Epidermal melanocyte (primary cell): Measurements from ENCODE around the gene C19orf38.

Experiments
- DNase-seq: peaks from one replicate; pipeline ENCODE4 v3.0.0; 2011; ENCODE audit warnings: low spot score; ENCODE audit not compliant: insufficient read length

Gene C19orf38, protein sequence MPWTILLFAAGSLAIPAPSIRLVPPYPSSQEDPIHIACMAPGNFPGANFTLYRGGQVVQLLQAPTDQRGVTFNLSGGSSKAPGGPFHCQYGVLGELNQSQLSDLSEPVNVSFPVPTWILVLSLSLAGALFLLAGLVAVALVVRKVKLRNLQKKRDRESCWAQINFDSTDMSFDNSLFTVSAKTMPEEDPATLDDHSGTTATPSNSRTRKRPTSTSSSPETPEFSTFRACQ

DNA sequence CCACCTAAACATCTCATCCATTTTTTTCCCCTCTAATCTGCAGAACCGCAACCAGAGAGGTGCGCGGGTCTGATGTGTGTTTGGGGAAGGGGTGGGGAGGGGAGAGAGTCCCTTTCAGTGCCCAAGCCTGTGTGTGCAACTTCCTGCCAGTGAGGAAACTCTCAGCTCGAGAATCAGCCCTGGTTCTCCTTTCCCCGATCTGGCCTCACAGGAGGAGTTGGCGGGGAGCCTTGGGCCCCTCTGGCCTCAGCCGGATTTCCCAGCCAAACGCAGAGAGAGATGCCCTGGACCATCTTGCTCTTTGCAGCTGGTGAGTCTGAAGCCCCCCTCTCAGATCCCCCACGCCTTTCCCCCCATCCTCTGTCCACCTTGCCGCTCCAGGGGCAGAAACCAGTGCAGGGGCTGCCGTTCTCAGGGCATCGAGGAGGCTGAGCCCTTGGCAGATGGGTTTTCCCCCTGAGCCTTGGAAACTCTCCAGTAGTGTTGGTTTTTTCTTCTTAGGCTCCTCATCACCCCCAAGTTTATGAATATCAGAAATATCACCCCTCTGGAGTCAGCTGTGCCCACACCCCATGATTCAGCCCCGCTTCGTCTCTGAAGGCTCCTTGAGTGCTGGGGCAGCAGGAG is at the start of gene C19orf38:
Gene C19orf38 (plus strand): TSS at position 186 of the 627 bp plus-strand sequence. CDS start 94 bp downstream, at position 280.
- DNase-seq = no peak

DNA sequence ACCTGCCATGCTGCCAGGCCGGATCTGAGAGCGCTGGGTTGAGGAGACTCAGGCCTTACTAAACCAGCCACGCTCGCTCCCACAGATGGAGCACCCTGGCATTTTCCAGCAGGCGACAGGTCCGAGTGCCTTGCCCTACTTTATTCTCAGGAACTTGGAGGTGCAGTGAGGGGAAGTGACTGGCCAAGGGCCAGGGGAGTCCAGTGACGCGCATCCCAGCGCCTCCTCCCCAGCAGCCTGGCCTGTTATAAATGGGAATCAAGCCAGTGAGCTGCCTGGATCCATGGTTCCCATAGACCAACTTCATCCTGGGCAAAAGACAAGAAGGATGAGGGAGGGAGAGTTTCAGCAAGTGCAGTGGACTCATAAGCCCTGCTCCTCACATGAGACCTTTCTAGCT is 47.7 kb upstream of the C19orf38 start:
- DNase-seq = no peak

DNA sequence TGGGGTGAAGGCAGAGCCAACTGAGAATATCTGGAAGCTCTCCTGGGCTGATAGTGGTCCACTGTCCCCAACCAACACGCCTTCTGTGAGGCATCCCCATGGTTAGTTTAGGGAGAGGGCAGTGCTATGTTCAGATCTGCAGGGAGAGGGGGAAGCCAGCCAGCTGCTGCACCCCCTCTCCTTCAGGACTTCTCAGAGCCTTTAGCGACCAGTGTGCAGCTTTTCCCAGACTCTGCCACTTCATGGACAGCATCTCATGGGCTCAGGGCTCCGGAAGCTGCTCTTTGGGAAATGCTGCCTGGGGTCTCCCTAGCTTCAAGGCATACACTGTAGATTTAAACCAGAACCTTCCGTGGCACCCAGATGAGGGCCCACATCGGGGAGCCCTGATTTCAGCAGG is 45.7 kb upstream of the C19orf38 start:
- DNase-seq = no peak

DNA sequence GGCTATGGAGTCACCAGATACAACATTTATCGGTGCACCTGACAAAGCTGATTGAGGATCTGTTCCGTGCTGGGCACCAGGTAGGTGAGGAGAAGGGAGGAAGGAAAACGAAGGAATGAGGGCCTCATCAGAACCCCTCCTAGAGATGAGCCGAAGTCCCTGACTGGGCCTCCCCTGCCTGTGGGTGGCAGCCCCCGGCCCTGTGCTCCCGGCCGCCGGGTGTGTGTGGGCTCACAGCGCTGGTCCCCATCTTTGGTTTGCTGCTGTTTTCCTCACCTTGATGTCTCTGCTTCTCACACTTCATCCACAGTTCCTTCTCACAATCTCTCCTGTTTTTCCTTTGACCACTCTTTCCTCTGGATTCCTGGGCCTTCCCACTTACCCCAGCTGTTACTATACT is 45.0 kb upstream of the C19orf38 start:
- no peak for DNase-seq

DNA sequence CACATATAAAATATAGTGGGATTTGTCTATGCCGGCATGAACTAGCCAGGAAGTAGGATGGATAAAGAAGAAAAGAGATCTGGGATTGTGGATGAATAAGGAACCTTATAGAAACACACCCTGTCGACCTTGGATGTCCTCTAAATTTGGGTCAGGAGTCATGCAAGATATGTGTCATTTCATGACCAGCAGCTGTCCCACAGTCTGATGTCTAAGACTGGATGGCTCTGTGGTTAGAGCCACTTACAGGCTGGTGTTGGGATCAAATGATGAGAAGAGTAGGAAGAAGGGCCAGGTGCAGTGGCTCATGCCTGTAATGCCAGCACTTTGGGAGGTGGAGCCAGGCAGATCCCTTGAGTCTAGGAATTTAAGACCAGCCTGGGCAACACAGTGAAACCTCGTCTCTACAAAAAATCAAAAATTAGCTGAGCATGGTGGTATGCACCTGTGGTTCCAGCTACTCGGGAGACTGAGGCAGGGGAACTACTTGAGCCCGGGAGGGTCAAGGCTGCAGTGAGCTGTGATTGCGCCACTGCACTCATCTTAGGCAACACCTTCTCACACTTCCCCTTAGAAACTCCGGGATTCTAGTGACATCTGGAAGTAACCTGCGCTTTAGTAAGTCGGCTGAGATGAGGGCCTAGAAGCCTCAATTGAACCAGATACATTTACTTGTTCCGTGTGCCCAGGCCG is 43.0 kb upstream of the C19orf38 start:
- no peak for DNase-seq

DNA sequence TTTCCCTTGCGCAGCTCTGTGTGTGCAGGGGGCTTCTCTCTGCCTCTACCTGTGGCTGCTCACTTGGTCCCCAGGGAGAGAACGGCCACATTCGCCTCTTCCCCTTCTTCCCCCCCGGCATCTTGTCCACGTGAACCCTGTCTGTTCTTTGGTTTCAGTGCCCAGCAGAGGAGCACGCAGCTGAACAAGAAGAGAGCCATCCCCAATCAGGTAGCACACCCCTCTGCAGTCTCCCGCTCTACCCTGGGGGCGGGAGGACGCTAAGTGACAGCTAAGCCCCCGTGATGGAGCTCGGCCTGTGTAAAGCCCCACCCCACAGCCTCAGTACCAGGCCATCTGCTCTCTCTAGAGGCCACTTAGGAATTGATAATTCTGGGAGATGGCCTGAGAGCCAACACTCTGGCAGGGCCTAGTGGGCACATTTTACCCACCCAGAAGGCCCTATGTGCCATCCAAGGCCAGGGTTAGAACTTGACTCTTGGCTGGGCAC is 42.4 kb upstream of the C19orf38 start:
- DNase-seq = no peak

DNA sequence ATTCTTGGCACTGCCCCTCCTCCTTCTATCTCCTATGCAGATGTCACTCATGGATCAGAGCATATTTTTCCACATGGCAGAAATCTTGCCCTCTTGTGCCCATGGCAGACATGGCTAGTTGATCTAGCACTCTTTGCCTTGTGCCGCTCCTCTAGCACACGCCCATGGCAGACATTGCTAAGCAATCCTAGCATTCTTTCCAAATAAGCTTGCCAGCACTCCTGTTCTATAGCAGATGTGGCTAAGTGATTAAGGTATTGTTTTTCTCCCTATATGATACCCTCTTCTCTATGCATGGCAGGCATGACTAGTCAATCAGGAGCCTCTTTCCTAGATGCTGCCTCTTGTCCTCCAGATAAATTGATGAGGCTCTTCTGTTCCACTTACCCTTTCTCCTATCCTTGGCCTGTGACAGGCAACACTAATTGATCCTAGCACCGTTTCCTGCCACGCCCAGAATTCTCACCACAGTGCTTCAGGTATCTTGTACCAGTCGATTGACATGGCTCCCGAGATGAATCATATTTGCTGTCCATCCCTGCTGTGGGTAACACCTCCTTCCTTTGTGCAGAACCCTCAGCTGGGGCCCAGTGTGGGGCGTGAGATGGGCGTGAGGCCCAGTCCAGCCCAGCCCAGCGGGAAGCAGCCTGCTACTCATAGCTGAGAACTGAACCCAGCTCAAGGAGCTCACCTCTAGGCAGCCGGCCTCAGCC is 39.1 kb upstream of the C19orf38 start:
- no peak for DNase-seq

DNA sequence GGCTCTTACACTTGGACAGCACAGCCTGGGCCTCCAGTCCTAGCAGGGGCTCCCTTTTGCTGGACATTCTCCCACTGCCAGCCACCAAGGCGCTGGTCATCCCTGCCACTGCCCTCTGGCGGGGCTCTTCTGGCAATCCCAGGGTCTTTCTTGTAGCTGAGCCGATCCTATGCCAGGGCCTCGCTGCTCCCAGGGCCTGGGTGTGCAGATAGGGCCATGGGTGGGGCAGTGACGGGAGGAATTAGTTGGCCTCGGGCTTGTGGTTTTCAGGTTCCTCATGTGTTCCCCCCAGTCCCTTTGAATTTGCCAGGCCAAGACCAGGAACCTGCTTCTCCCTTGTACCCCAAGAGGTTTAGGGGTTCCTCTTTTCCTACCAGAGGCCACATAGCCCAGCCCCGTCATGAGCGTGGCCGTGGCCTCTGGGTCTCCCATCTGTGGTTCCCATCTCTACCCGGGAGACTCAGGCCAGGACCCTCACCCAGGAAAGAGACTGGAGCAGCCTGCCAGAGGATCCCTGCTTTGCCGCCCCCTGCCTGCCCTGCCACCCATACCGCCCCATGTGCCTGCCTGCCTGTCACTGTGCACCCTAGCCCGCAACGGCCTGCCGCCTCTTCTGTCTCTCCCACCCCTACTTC is 38.4 kb upstream of the C19orf38 start:
- DNase-seq = no peak

DNA sequence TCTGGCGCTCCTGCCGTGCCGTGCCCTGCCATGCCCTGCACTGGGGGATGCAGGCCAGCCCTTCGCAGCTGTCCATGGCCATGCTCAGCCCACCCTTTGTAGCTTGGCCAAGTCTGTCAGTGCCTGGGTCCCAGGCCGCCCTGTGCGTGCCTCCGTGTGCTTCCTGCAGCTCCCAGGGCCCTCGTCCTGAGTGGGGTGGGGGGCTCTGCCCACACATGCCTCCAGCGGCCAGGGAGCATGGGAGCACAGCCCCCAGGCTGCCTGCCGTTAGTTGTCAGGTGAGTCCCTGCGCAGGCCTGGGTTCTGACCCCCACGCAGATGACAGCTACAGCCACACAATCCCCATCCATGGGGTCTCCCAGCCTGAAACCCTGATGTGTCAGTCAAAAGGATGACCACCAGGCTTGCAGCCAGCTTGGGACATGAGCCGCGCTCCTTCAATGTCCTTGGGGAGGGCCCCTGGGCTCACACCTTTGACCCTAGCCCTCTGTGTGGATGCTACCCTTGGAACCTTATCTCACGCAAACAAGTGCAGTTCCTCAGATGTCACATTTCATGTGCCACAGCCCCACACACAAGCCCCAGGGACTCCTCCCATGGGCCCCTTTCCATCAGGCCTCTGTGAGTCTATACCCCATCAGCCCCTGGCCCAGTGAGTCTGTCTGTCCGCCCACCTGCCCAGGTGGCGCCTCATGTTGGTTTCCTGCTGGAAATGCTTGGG is 36.7 kb upstream of the C19orf38 start:
- no peak for DNase-seq

DNA sequence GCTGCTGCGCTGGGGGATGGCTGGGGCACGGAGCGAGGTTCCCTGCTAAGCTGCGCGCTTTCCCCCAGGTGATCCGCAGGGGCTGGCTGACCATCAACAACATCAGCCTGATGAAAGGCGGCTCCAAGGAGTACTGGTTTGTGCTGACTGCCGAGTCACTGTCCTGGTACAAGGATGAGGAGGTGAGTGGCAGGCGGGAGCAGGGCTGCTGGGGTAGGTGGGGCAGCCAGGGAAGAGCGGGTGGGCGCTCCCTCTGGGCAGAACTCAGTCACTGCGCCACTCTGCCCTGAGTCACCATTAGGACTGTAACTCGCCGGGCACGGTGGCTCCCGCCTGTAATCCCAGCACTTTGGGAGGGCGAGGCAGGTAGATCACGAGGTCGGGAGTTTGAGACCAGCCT is 36.0 kb upstream of the C19orf38 start:
- no peak for DNase-seq

DNA sequence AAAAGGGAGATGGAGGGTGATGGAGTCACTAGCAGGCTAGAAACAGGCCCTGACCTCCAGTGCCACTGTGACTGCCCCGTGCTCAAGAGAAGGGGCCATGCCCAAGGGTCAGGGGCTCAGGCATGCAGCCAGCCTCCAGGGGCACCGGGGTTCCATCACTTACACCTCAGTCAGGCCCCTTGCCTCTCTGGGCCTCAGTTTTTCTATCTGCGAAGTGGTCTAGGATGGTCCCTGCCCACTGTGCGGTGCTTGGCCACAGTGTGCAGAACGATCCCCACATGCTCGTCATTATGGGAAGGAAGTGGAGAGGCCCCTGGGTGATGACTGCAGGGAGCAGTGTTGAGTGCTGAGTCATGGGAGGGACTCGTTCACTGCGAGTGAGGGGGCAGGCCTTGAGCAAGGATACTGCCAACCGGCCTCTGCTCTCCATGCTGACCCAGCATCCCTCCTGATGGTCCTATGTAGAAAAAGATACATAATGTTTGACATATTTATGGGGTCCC is 35.3 kb upstream of the C19orf38 start:
- no peak for DNase-seq

DNA sequence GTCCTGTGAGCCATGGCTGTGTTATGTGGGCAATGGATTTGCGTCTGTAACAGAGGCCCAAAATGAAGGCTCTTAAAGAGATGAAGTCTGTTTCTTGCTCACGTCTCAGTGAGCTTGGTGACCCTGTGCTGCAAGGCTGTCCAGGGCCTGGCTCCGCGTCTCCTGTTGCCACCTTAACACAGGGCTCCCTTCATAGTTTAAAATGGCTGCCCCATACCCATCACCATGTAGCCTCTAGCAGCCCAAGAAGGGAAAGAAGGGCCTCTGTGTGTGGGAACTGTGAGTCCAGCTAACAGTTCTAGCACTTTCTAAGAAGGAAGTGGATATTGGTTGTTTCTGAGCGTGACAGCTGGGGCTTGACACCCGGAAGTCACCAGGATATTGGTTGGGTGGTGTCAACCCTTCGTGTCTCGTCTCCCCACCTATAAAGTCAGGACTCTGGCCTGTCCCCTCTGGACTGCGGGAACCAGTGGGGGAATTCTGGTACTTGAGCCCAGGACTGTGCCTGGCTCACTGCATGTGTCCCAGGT is 33.1 kb upstream of the C19orf38 start:
- DNase-seq = no peak

DNA sequence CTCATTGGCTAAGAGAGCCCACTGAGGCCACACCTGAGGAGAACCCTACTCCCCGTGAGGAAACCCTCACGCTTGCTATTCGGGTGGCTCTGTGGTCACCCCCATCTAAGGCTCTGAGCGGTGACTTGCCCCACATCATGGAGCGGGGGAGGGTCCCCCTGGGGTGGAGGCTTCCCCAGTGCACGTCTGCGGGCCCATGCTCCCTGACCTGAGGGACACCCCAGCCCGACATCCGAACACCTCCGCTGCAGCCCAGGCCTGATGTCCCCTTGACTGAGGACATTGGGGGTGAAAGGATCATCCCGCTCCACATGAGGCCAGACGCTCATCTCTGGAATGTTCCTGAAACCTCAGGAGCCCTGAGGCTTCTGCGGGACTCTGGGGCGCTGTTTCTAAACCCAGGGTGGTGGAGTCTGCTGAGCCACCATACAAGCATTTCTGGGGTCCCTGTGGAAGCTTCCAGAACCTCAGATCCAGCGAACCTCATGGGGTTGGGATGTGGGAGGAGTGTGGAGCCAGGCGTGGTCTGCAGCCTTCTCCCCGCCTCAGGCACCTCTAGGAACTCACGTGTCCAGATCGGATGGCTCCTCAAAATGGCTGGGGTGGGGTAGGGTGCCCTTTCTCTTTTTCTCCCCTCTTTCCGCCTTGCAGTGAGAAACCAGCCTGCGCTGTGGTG is 32.1 kb upstream of the C19orf38 start:
- DNase-seq = no peak

DNA sequence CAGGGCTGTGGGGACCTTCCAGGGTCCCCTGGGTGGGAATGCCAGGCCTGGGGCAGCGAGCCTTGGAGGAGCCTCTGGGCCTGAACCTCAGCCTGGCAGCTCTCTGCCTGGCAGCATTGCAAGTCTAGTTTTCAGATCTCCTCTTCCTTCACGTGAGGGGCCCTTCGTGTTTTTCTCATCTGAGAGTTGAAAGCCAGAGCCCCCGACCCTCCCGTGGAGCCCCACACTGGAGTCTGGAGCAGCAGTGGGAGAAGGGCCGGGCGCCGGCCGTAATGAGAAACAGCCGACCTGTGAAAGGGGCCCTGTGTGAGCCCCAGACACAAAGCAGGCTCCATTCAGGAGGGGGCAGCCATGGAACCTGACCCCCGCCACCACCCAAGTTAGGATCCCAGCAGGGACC is 31.5 kb upstream of the C19orf38 start:
- no peak for DNase-seq

DNA sequence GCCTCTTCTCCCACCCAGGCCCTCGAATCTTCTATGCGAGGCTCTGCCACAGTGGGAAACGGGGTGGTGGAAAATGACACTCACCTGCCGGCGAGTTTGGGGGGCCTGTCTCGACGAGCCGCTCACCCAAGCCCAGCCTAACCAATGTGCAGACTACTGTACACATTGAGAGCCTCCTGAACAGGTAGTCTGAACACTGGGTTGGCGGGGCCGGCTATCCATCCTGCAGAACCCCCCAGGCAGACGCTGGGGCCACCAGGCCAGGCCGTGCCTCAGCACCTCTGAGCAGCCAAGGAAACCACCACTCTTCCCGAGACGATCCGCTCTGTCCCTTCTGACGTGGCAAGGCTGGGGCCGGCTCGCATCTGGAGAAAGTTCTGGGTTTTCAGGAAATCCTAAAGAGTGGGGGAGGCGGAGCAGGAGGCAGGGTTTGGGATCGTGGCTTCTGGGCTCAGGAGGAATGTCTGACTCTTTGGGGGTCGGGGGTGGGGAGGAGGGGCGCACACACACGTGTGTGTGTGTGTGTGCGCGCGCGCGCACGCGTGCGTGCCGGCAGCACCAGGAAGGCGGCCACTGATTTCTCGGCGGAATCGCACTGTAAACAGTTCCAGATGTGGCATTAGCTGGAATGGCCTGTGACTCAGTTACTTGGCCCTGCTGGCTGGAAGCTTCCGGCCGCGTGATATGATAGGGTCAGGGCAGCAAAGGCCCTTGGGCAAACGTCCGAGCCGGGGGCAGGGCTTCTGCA is 30.8 kb upstream of the C19orf38 start:
- DNase-seq = peak; percentile 73

DNA sequence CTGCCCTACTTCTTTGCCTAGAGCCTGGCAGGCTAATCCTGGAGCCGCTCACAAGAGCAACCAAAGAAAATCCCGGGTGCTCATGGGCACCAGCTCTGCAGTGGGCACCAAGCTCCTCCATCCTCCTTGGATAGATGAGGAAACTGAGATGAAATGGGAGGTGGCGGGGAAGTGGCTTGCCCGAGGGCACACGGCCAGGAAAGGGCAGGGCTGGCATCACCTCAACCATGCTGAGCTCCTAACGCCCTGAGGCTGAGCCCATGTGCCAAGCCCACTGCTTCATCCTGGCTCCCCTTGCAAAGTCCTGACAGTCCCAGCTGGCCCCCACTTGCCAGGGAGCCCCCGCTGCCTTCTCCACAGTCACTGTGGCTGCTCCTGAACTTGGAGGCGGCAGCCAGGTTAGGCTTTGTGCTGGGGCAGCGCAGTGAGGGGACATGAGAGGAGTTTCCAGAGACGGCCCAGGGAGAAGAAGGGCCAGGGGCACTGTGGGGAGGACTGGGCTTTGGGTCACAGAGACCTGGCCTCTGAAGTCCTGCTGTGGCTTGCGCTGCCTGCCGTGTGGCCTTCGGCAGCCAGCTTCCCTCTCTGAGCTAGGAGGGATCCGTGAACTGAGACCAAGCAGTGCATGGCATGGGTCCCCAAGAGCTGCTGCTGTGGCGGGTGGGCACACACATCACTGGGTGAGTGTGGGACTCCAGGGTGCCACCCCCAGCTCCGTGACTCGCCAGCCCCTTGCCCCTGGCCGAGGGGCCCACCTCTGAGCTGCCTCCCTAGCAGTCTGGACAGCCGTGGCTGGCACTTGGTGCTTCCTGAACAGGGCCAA is 29.7 kb upstream of the C19orf38 start:
- DNase-seq = no peak

DNA sequence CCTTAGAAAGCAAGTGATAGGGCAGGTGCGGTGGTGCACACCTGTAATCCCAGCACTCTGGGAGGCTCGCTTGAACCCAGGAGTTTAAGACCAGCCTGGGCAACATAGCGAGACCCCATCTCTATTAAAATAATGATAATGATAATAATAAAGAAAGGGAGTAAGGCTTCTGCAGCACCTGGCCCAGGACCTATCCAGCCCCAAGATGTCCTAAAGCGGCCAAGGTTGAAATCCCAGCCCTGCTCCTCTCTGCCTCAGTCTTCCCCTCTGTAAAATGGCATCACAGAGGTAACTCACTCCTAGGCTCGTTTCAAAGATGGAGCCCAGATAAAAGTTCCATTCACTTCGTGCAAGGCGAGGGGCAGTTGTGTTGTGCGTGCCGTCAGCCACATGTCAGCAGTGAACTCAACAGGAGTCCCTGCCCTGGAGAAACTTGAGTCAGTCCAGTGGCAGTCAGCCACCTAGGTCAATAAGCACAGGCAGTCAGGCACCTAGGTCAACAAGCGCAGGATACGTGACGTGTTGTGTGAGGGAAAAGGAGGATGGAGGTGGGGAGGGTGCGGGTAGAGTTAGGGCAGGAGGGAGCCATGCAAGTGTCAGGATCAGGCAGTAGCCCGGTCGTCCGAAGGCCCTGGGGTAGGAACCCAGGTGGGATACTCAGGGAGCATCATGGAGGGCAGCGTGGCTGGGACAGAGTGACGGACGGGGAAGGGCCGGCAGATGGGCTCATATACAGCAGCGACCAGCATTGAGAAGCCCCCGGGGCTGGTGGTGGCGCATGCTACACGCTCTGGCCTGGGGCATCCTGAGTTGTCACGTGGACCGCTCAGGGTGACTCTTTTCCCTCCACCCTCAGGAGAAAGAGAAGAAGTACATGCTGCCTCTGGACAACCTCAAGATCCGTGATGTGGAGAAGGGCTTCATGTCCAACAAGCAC is 28.8 kb upstream of the C19orf38 start:
- DNase-seq = no peak
